Measurements from ENCODE around the gene VDR.

VDR gene

DNA sequence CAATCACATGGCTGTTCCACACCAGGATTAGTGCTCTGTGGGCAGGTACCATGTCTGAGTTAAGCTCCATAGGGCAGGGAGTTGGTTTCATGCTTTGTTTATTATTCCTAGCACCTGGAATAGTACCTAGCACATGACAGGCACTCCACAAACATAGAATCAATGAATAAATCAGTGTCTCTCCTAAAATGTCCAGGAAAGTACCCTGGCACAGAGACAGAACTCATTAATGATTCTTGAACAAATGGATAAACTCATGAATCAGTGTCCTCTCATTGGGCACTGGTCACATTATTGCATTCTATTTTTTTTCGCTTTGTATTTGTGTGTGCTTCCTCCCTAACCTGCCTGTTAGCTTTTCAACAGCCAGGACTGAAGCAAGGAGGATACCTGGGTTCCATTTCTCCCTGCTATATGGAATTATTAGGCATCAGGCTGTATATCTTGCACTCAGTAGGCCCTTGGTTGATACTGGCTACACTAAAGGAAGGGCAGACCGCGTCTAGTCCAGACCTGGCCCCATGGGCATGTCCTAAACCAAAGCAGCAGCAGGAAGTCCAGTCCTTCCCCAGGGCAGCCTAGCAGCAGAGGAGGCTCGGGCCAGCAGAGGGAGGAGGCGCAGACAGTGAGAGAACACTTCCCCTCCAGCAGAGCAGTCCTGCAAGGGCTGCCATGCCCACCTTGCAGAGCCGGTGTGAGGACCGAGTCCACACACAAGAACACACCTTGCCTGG is 103.5 kb downstream of the VDR start:
- no peaks in the 10 kb centered on the region for H3K27me3 ChIP-seq (ENCODE audit: control insufficient read depth, insufficient read depth, low read length)
- H3K9me3 ChIP-seq (ENCODE audit: control insufficient read depth, insufficient read depth, low read length): no peaks in the 10 kb centered on the region
- H3K36me3 ChIP-seq (ENCODE audit: control insufficient read depth, insufficient read depth, low read length): peaks cover 30% of the 10 kb centered on the region
- no peak overlapping the region for H3K4me3 ChIP-seq (ENCODE audit: low read depth, low read length)
- H3K4me1 ChIP-seq (ENCODE audit: control insufficient read depth, insufficient read depth, low read length): peaks cover 9% of the 10 kb centered on the region
- H3K9ac ChIP-seq (ENCODE audit: low read depth, low read length): no peak overlapping the region

DNA sequence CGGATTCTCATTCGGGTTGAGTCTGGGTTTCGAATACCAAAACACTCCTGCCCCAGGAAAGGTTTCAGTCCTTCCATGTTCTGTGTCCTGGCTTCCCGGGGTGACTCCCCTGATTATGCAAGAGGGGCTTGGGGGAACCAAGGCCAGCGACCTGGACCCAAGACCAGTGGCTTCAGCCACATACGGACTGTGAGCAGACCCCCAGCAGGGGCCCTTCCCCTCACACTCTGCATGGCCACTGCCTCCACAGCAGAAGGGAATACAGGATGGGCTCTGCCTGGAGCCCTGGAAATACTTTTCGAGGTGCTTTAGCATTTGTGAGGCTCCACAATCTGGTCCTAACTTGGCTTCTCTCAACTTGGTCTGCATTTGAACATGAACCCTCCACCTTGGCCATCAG is 104.2 kb downstream of the VDR start:
- H3K36me3 ChIP-seq (ENCODE audit: control insufficient read depth, insufficient read depth, low read length): peaks cover 30% of the 10 kb centered on the region

DNA sequence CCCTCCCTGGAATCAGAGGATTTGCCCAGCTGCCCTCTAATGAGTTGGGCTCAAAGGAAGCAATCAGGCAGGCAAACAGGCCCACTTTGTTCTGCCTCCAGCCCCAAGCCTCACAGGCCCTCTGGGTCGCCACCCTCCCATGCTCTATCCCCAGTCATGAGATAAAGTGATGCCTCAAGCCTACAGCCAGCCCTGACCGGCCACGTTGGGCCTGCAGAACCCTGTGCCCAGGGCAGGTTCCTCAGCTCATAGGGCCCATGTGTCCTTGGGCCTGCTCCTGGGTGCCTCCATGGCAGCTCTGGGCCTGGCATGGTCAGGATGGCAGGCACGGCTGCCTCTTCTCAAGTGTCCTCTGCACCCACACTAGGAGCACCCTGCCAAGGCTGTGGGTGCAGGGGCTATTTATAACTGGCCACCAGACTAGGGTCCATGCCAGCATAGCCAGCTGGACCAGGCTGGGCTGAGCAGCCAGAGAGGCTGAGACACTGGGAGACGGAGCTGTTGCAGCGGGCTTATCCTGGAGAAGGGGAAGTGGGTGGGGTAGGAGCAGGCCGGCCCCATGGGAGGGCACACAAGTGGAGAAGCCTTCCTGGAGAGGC is 105.3 kb downstream of the VDR start:
- no peaks in the 10 kb centered on the region for H3K9me3 ChIP-seq (ENCODE audit: control insufficient read depth, insufficient read depth, low read length)
- H3K27me3 ChIP-seq (ENCODE audit: control insufficient read depth, insufficient read depth, low read length): no peaks in the 10 kb centered on the region
- peaks cover 29% of the 10 kb centered on the region for H3K36me3 ChIP-seq (ENCODE audit: control insufficient read depth, insufficient read depth, low read length)
- H3K4me3 ChIP-seq (ENCODE audit: low read depth, low read length): no peak overlapping the region
- H3K9ac ChIP-seq (ENCODE audit: low read depth, low read length): peak overlapping the region; percentile 24
- H3K4me1 ChIP-seq (ENCODE audit: control insufficient read depth, insufficient read depth, low read length): peaks cover 9% of the 10 kb centered on the region

More for the DNA sequence above, 104.2 kb downstream of the VDR start:
- no peak overlapping the region for H3K9ac ChIP-seq (ENCODE audit: low read depth, low read length)
- H3K4me3 ChIP-seq (ENCODE audit: low read depth, low read length): no peak overlapping the region
- peaks cover 9% of the 10 kb centered on the region for H3K4me1 ChIP-seq (ENCODE audit: control insufficient read depth, insufficient read depth, low read length)
- no peaks in the 10 kb centered on the region for H3K9me3 ChIP-seq (ENCODE audit: control insufficient read depth, insufficient read depth, low read length)
- no peaks in the 10 kb centered on the region for H3K27me3 ChIP-seq (ENCODE audit: control insufficient read depth, insufficient read depth, low read length)

DNA sequence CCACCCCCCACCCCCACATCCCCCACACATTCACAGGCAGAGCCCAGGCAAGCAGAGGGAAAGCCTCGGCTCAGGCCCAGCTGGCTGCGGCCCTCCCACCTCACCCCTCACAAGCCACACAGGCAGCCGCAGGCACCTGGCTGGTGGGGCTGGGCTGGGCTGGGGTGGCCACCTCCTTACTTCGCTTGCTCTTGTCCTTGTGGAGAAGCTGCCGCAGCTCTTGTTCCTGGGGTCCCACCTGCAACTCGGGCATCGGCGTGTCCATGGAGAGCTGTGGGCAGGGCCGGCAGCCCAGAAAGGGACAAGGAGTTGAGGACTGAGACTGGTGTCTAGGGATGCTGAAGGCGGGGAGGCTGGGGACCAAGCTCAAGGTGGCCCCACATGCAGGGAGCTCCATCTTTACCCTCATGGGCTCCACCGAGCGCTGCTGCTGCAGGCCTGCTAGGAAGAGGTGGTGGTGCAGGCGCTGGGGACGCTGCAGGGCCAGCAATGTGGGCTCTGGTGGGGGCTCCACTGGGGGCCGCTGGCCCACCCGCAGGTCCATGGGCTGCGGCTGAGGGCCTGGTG is 106.3 kb downstream of the VDR start:
- Histone ChIP-seq H3K36me3 (ENCODE audit: control insufficient read depth, insufficient read depth, low read length) (peaks cover 35% of the 10 kb centered on the region), H3K27me3 (ENCODE audit: control insufficient read depth, insufficient read depth, low read length) (no peaks in the 10 kb centered on the region), H3K4me1 (ENCODE audit: control insufficient read depth, insufficient read depth, low read length) (peaks cover 9% of the 10 kb centered on the region), H3K9me3 (ENCODE audit: control insufficient read depth, insufficient read depth, low read length) (no peaks in the 10 kb centered on the region), H3K9ac (ENCODE audit: low read depth, low read length) (no peak overlapping the region), H3K4me3 (ENCODE audit: low read depth, low read length) (no peak overlapping the region)

DNA sequence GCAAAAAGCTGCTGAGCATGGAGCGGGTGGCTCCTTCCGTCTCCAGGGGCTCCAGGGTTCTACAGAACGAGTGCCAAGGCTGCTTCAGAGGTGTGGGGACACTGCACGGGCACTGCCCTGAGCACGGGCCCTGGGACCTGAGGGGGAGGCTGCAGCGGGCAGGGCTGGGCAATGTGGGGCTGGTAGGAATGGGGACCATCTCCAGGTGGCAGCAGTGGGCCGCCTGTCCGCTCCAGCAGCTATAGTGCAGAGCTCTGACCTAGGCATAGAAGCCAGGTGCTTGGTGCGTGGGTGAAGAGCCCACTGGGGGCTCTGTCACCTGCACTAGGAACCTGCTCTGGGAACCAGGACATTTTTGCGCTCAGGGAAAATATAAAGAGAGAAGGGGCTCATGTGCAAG is 107.4 kb downstream of the VDR start:
- H3K36me3 ChIP-seq (ENCODE audit: control insufficient read depth, insufficient read depth, low read length): peaks cover 35% of the 10 kb centered on the region

DNA sequence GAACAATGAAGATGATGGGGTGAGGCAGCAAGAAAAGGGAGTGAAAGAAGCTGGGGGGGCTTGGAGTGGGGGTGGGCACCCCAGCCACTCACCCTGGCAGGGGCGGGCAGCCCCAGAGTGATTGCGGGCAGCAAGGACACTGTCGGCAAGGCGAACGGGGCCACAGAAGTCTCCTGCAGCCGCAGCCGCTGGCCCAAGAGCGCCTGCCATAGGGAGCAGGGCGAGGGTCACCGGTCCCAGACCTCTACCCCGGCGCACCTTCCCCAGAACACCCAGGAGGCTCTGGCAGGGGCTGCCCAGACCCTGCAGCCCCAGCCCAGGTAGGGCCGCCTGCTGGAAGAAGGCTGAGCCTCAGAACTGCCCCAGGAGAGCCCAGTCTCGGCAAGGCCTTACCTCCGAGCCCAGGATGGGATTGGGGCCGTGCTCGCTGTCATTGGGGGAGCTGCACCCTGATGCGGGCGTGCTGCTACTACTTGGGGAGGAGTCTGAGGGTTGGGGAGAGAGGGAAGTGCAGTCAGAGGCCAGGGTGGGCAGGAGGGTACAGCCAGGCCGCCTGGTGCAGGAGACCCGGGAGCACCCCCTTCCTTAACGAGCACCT is 108.9 kb downstream of the VDR start:
- Histone ChIP-seq H3K9ac (ENCODE audit: low read depth, low read length) (no peak overlapping the region), H3K4me1 (ENCODE audit: control insufficient read depth, insufficient read depth, low read length) (no peaks in the 10 kb centered on the region), H3K36me3 (ENCODE audit: control insufficient read depth, insufficient read depth, low read length) (peaks cover 34% of the 10 kb centered on the region), H3K4me3 (ENCODE audit: low read depth, low read length) (no peak overlapping the region), H3K27me3 (ENCODE audit: control insufficient read depth, insufficient read depth, low read length) (no peaks in the 10 kb centered on the region), H3K9me3 (ENCODE audit: control insufficient read depth, insufficient read depth, low read length) (no peaks in the 10 kb centered on the region)

More for the DNA sequence above, 107.4 kb downstream of the VDR start:
- H3K4me3 ChIP-seq (ENCODE audit: low read depth, low read length): no peak overlapping the region
- H3K4me1 ChIP-seq (ENCODE audit: control insufficient read depth, insufficient read depth, low read length): peaks cover 5% of the 10 kb centered on the region
- H3K27me3 ChIP-seq (ENCODE audit: control insufficient read depth, insufficient read depth, low read length): no peaks in the 10 kb centered on the region
- no peaks in the 10 kb centered on the region for H3K9me3 ChIP-seq (ENCODE audit: control insufficient read depth, insufficient read depth, low read length)
- H3K9ac ChIP-seq (ENCODE audit: low read depth, low read length): no peak overlapping the region

DNA sequence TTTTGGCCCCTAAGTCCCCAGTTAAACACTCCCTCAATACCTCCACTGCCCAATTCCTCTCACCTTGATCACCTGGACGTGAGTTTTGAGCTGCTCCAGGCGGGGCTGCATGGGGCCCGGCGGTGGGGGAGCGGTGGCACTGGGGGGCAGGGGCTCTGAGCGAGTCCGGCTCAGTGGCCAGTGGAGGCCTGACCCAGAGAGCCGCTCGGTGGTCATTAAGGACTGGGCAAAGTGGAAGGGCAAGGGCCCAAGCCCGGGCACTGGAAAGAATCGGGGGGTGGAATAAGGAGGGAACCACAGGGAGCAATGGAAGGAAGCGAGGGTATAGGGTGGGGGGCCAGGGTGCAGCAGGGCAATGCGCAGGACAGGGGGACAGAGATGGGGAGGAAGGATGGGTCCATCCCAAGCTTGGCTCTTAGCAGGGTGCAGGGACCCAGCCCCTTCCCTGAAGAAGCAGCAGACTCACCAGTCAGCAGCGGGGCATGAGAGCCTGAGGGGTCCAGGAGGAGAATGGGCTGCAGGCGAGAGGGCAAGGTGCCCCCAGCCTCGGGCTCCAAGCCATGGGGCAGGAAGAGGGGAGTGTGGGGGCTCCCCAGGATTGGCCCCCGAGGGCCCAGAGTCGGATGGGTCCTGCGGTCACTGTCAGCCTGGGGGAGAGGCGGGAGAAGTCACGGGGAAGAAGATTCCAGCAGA is 109.5 kb downstream of the VDR start:
- H3K4me1 ChIP-seq (ENCODE audit: control insufficient read depth, insufficient read depth, low read length): no peaks in the 10 kb centered on the region
- H3K36me3 ChIP-seq (ENCODE audit: control insufficient read depth, insufficient read depth, low read length): peaks cover 36% of the 10 kb centered on the region
- H3K4me3 ChIP-seq (ENCODE audit: low read depth, low read length): no peak overlapping the region
- H3K9me3 ChIP-seq (ENCODE audit: control insufficient read depth, insufficient read depth, low read length): no peaks in the 10 kb centered on the region
- no peaks in the 10 kb centered on the region for H3K27me3 ChIP-seq (ENCODE audit: control insufficient read depth, insufficient read depth, low read length)
- H3K9ac ChIP-seq (ENCODE audit: low read depth, low read length): no peak overlapping the region

DNA sequence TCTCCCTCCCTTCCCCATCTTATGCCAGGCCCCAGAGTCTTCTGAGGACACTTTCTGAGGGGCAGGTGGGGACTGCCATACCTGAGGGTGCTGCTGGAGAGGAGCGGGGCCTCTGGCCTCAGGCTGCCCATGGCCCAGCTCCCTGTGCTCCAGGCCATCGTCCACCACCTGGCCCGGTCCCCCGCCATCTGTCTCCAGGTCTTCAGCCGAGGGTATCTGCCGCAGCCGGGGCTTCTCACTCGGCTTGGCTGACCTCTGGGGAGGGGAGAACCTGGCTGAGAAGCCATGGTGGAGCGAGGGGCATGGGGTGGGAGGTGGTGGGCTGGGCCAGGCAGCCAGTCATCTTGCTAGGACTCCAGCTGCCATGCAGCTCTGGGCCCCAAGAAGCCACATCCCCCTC is 110.1 kb downstream of the VDR start:
- Histone ChIP-seq H3K4me3 (ENCODE audit: low read depth, low read length) (no peak overlapping the region), H3K9me3 (ENCODE audit: control insufficient read depth, insufficient read depth, low read length) (no peaks in the 10 kb centered on the region), H3K9ac (ENCODE audit: low read depth, low read length) (no peak overlapping the region), H3K27me3 (ENCODE audit: control insufficient read depth, insufficient read depth, low read length) (no peaks in the 10 kb centered on the region), H3K36me3 (ENCODE audit: control insufficient read depth, insufficient read depth, low read length) (peaks cover 37% of the 10 kb centered on the region), H3K4me1 (ENCODE audit: control insufficient read depth, insufficient read depth, low read length) (no peaks in the 10 kb centered on the region)

DNA sequence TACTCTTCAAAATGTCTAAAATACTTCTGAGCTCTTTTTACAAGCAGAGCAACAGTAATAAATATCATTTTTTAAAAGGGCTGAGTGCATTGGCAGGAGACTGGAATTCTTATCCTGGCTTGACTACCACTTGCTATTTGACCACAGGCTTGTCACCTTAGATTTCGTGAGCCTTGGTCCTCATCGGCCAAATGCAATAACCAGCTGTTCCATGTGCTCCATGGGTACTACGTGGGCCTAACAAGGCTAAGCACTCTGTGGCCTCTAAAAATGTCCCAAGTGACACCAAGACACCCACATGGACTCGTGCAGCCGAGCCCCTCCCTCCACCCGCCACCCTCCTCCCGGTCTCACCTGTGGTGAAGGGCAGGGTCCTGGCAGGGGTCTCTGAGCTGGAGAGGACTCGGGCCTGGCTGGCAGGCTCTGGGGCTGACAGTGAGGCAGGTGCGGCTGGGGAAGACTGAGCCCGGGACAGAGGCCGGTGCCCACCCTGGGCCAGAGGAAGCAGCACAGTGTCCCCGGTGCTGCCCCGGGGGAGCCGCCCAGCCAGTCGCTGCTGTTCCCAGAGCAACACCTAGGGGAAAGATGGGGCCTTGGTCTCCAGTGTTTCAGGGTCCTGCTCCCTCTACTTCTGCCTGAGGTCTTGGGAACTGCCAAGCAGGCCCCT is 111.6 kb downstream of the VDR start:
- peaks cover 50% of the 10 kb centered on the region for H3K36me3 ChIP-seq (ENCODE audit: control insufficient read depth, insufficient read depth, low read length)
- H3K4me1 ChIP-seq (ENCODE audit: control insufficient read depth, insufficient read depth, low read length): no peaks in the 10 kb centered on the region
- no peaks in the 10 kb centered on the region for H3K9me3 ChIP-seq (ENCODE audit: control insufficient read depth, insufficient read depth, low read length)
- H3K4me3 ChIP-seq (ENCODE audit: low read depth, low read length): no peak overlapping the region
- no peak overlapping the region for H3K9ac ChIP-seq (ENCODE audit: low read depth, low read length)
- H3K27me3 ChIP-seq (ENCODE audit: control insufficient read depth, insufficient read depth, low read length): no peaks in the 10 kb centered on the region

DNA sequence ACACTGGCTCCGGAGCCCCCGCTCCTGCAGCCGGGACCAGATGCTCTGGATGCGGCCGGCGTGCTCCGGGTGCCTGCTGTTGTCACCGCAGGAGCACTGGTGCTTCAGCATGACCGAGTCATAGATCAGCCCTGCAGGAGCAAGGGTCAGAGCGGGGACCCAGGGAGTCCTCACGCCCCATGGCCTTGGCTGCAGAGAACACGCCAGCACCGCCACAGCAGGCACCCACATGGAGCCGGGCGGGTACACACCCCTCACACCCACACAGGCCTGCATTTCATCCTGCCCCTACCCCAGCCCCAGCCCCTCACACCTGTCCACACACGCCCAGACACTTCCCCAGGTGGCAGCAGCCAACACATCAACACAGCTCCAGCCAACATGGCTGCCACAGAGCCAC is 112.9 kb downstream of the VDR start:
- H3K27me3 ChIP-seq (ENCODE audit: control insufficient read depth, insufficient read depth, low read length): no peaks in the 10 kb centered on the region
- no peak overlapping the region for H3K9ac ChIP-seq (ENCODE audit: low read depth, low read length)
- H3K9me3 ChIP-seq (ENCODE audit: control insufficient read depth, insufficient read depth, low read length): no peaks in the 10 kb centered on the region
- no peaks in the 10 kb centered on the region for H3K4me1 ChIP-seq (ENCODE audit: control insufficient read depth, insufficient read depth, low read length)
- H3K4me3 ChIP-seq (ENCODE audit: low read depth, low read length): no peak overlapping the region
- H3K36me3 ChIP-seq (ENCODE audit: control insufficient read depth, insufficient read depth, low read length): peaks cover 58% of the 10 kb centered on the region
